ENCODE measurements around the gene MEI1.

- TF ChIP-seq CTCF (IDR thresholded peaks at IDR 0.05) (no peak), POLR2AphosphoS5 (IDR thresholded peaks at IDR 0.05; ENCODE audit: low read depth, low read length) (no peak), REST (IDR thresholded peaks at IDR 0.05; ENCODE audit: insufficient read depth in 1 of 2, low read depth in 2 of 2, low read length in 1 of 2) (no peak)
Observed at GRCh38 chr22:41658869-41659268, 40.4 kb upstream of the MEI1 start.

Measured in Panc1 (cell line).